Measurements from ENCODE around the gene CFAP68. TPM values are rescaled to one million over a fixed set of nuclear protein-coding genes. Genes with fewer than 3 reads are reported as not detected.

Gene CFAP68
- total and polyA plus RNA-seq, 9 of the 15 experiments (the other 6 are each of a cell fraction or from before 2014, with no cell fraction given), result 22.8 to 72.3 (median 52.5) TPM

- no peak for TF ChIP-seq RNF219 (CRISPR knock-in tag; IDR thresholded peaks at IDR 0.05)
- TF ChIP-seq ZNF589 (CRISPR knock-in tag; IDR thresholded peaks at IDR 0.05; ENCODE audit: low read depth), result no peak
- TF ChIP-seq MBD2 (IDR thresholded peaks at IDR 0.05; ENCODE audit: borderline replicate concordance, low read depth), result no peak
- TF ChIP-seq HES1 (IDR thresholded peaks at IDR 0.05; ENCODE audit: low read depth), result no peak
- TF ChIP-seq ESRRA (IDR thresholded peaks at IDR 0.05; ENCODE audit: borderline replicate concordance, low read depth), result no peak
- TF ChIP-seq SNIP1 (IDR thresholded peaks at IDR 0.05; ENCODE audit: low read depth), result no peak
- TF ChIP-seq VEZF1 (CRISPR knock-in tag; IDR thresholded peaks at IDR 0.05), result no peak
- TF ChIP-seq TCF7L2 (IDR thresholded peaks at IDR 0.05; ENCODE audit: low read depth, low read length), result no peak
- no peak for TF ChIP-seq NCOA2 (IDR thresholded peaks at IDR 0.05; ENCODE audit: partially characterized antibody in 2 of 2)
- TF ChIP-seq HDAC3 (IDR thresholded peaks at IDR 0.05; ENCODE audit: borderline replicate concordance, partially characterized antibody), result no peak
- no peak for TF ChIP-seq TEAD2 (tag; IDR thresholded peaks at IDR 0.05)
Measured at GRCh38 chr11:111843661-111844060, 35.7 kb upstream of the CFAP68 start (continued).
